Tibial nerve (tissue), 4 donors: ENCODE results near the gene LRPAP1.

Source experiments
- EP300 ChIP-seq, 2 donors: sonication (generic); formaldehyde crosslinking; IDR thresholded peaks; one replicate each; pipeline ENCODE4 v1.6.1; 2017; ENCODE audit warnings: antibody characterized with exemption in 2 of 2, mild to moderate bottlenecking in 1 of 2
- POLR2A ChIP-seq, 2 donors: fragments of 450-650 bp; IDR thresholded peaks; one replicate each; pipeline ENCODE4 v1.6.1; 2017; ENCODE audit warnings: antibody characterized with exemption in 2 of 2, mild to moderate bottlenecking in 2 of 2, moderate library complexity in 2 of 2
- TF ChIP-seq, protein P1 (sequence below), 5 experiments: fragments of 200-600 bp in 3 of 5; fragments of 450-650 bp in 2 of 5; sonication (generic) in 3 of 5; IDR thresholded peaks; one replicate each; pipeline ENCODE4 v1.5.1; 2016 to 2019; ENCODE audit warnings: antibody characterized with exemption in 5 of 5, mild to moderate bottlenecking in 3 of 5, moderate library complexity in 2 of 5

DNA sequence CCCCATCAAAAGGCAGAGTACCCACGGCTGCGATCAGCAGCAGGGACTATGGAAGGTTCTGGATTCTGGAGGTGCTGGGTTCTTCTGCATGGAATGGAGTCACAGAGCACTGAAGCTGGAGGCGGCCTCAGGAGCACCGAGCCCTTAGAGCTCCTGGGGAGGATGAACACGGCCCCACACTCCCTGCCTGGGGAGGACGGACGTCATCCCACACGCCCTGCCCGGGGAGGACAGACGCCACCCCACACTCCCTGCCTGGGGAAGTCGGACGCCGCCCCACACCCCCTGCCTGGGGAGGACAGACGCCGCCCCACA lies 9.9 kb downstream of the LRPAP1 start:
- TF ChIP-seq, protein P1, sequence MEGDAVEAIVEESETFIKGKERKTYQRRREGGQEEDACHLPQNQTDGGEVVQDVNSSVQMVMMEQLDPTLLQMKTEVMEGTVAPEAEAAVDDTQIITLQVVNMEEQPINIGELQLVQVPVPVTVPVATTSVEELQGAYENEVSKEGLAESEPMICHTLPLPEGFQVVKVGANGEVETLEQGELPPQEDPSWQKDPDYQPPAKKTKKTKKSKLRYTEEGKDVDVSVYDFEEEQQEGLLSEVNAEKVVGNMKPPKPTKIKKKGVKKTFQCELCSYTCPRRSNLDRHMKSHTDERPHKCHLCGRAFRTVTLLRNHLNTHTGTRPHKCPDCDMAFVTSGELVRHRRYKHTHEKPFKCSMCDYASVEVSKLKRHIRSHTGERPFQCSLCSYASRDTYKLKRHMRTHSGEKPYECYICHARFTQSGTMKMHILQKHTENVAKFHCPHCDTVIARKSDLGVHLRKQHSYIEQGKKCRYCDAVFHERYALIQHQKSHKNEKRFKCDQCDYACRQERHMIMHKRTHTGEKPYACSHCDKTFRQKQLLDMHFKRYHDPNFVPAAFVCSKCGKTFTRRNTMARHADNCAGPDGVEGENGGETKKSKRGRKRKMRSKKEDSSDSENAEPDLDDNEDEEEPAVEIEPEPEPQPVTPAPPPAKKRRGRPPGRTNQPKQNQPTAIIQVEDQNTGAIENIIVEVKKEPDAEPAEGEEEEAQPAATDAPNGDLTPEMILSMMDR (IDR thresholded peaks at IDR 0.05): no peak
- TF ChIP-seq POLR2A (IDR thresholded peaks at IDR 0.05): no peak
- no peak for TF ChIP-seq EP300 (IDR thresholded peaks at IDR 0.05)
